HepG2 (cell line): ENCODE results near the gene KCNMB2. TPM values are rescaled to one million over a fixed set of nuclear protein-coding genes. Genes with fewer than 3 reads are reported as not detected.

Experiments
- ATAC-seq: fragments of 200-7000 bp; cut with Tn5 transposase; 3 replicates; pipeline ENCODE4 v1.9.1; 2020; ENCODE audit warnings: mild to moderate bottlenecking, moderate library complexity
- BruUV-seq: library from RNA; stranded (reverse); fragments of 400-500 nt; replicated peaks from 2 replicates; lab custom pipeline; 2021; lab: Mats Ljungman, UMichigan
- CTCF ChIA-PET: fragments of 300-600 bp; formaldehyde crosslinking; extraction: SDS; loops from one replicate; lab custom pipeline; 2021; ENCODE audit warnings: low total read pairs, inconsistent platforms, low intra/inter-chr PET ratio; lab: Yijun Ruan, JAX
- POLR2A ChIA-PET: fragments of 350-600 bp; sonication (Branson Sonifier 250); formaldehyde crosslinking; loops from one replicate; lab custom pipeline; 2020; ENCODE audit warnings: antibody characterized with exemption, inconsistent platforms; lab: Yijun Ruan, JAX
- DNase-seq: peaks from one replicate; pipeline ENCODE4 v3.0.0-alpha.2; 2015; ENCODE audit warnings: low spot score
- FAIRE-seq: peaks from 3 replicates; lab custom pipeline; 2011; peaks lifted over from hg19 to GRCh38; lab: Jason Lieb, UNC
- H2AFZ ChIP-seq: one replicate; pipeline ENCODE4 v1.6.1; 2011; ENCODE audit warnings: low read length, inconsistent platforms
- H3K27ac ChIP-seq: fragments of 300-600 bp; 3 replicates; pipeline ENCODE4 v1.8.0; 2011; ENCODE audit warnings: mixed run types, mild to moderate bottlenecking, mixed read lengths, low read length, inconsistent platforms; ENCODE audit not compliant: insufficient read depth; ENCODE audit errors: extremely low read length
- H3K27me3 ChIP-seq, 2 experiments: fragments of 200-600 bp in 1 of 2; 2 replicates in 1 of 2; 3 replicates in 1 of 2; pipeline versions ENCODE4 v1.6.0 to v1.8.0; 2011; ENCODE audit warnings: low read length in 2 of 2, mild to moderate bottlenecking in 2 of 2, moderate library complexity in 2 of 2, inconsistent platforms in 1 of 2; ENCODE audit not compliant: insufficient read depth in 2 of 2, control insufficient read depth in 1 of 2
- H3K36me3 ChIP-seq, 2 experiments: fragments of 200-600 bp in 1 of 2; replicated peaks in 1 of 2; 2 replicates in 1 of 2; 3 replicates in 1 of 2; pipeline versions ENCODE4 v1.5.1 to v1.8.0; 2011; ENCODE audit warnings: low read length in 2 of 2, inconsistent platforms in 1 of 2; ENCODE audit not compliant: insufficient read depth in 2 of 2, control insufficient read depth in 1 of 2
- H3K4me1 ChIP-seq: 2 replicates; pipeline ENCODE4 v1.5.1; 2012; ENCODE audit warnings: low read length, inconsistent platforms; ENCODE audit not compliant: insufficient read depth
- H3K4me2 ChIP-seq: 2 replicates; pipeline ENCODE4 v1.6.0; 2011; ENCODE audit warnings: low read depth, low read length, inconsistent platforms
- H3K4me3 ChIP-seq, 3 experiments: fragments of 200-600 bp in 1 of 3; sonication (generic), shearing (Covaris generic) in 1 of 3; replicated peaks in 1 of 3; 2 replicates each; pipeline ENCODE4 v1.5.1; 2011 to 2016; ENCODE audit warnings: low read length in 3 of 3, inconsistent platforms in 2 of 3, low read depth in 2 of 3, mild to moderate bottlenecking in 2 of 3, control low read depth in 1 of 3, mixed read lengths in 1 of 3; ENCODE audit not compliant: insufficient read depth in 1 of 3
- H3K79me2 ChIP-seq: one replicate; pipeline ENCODE4 v1.6.1; 2011; ENCODE audit warnings: low read length, inconsistent platforms; ENCODE audit not compliant: insufficient read depth
- H3K9ac ChIP-seq: 2 replicates; pipeline ENCODE4 v1.6.0; 2011; ENCODE audit warnings: mild to moderate bottlenecking, low read depth, low read length, inconsistent platforms; ENCODE audit not compliant: insufficient read depth
- H3K9me3 ChIP-seq: 2 replicates; pipeline ENCODE4 v1.5.1; 2012; ENCODE audit warnings: mild to moderate bottlenecking, low read length
- H4K20me1 ChIP-seq: 2 replicates; pipeline ENCODE4 v1.6.0; 2011; ENCODE audit warnings: inconsistent platforms, mild to moderate bottlenecking, low read length, moderate library complexity; ENCODE audit not compliant: insufficient read depth
- PCBP1 ChIP-seq: fragments of 200-400 bp; formaldehyde crosslinking; IDR thresholded peaks from 2 replicates; pipeline ENCODE4 v1.6.1; 2017; ENCODE audit warnings: mild to moderate bottlenecking, low read depth, low read length, borderline replicate concordance
- RFX1 ChIP-seq: fragments of 450-650 bp; IDR thresholded peaks from 2 replicates; pipeline ENCODE4 v1.6.1; 2017
- U2AF1 ChIP-seq: fragments of 200-400 bp; formaldehyde crosslinking; optimal IDR thresholded peaks from 2 replicates; pipeline ENCODE3; 2017; ENCODE audit warnings: mild to moderate bottlenecking, low read depth, low read length
- ZBTB7A ChIP-seq: sonication (generic); formaldehyde crosslinking; IDR thresholded peaks from 2 replicates; pipeline ENCODE4 v1.8.0; 2022; ENCODE audit warnings: mild to moderate bottlenecking, missing genetic modification reagents
- ZNF577 ChIP-seq: sonication (generic); formaldehyde crosslinking; IDR thresholded peaks from 2 replicates; pipeline ENCODE4 v1.4.0; 2020; ENCODE audit warnings: mild to moderate bottlenecking, low read depth, missing genetic modification reagents, borderline replicate concordance
- WGBS: methylation state at CpG from one replicate; pipeline ENCODE4 v1.1.6; 2017; ENCODE audit warnings: low lambda C conversion rate; 5-methylcytosine and 5-hydroxymethylcytosine counted together
- in situ Hi-C: cut with HindIII; loops from 2 replicates; pipeline ENCODE4 v1.10.0; 2017; ENCODE audit warnings: low pct_unique_long_range_greater_than_20kb; ENCODE audit not compliant: extremely low pct_ligation_motif_present
- intact Hi-C: fragments of 100-400 bp; cut with micrococcal nuclease; formaldehyde crosslinking; loops from one replicate; pipeline ENCODE4 v1.10.0; 2022; ENCODE audit not compliant: unreplicated experiment
- polyA plus RNA-seq, 8 experiments: library from polyadenylated mRNA; depleted of rRNA in 3 of 8; stranded (reverse) in 7 of 8; unstranded in 1 of 8; fragments of >200 nt; fragmentation: Illumina TruSeq in 4 of 8; extraction: Trizol in 4 of 8; gene quantifications; 2 replicates each; pipeline versions ENCODE4 v1.2.1 to v1.2.3, GENCODE V29; 2011 to 2016; ENCODE audit warnings: low read depth in 4 of 8, missing spikeins in 1 of 8, mixed read lengths in 1 of 8; ENCODE audit not compliant: insufficient read depth in 1 of 8
- total RNA-seq, 5 experiments: library from RNA; depleted of rRNA; stranded (reverse); fragments of >200 nt; fragmentation: Illumina TruSeq; extraction: Trizol; gene quantifications; 2 replicates each; pipeline ENCODE4 v1.2.3, GENCODE V29; 2016; ENCODE audit warnings: low read depth in 1 of 5
- TF ChIP-seq, protein P1 (sequence below): sonication (generic); formaldehyde crosslinking; IDR thresholded peaks from 2 replicates; pipeline ENCODE4 v1.4.0; 2020; ENCODE audit warnings: mild to moderate bottlenecking, missing genetic modification reagents, borderline replicate concordance
- TF ChIP-seq, protein P2 (sequence below): sonication (generic); formaldehyde crosslinking; IDR thresholded peaks from 2 replicates; pipeline ENCODE4 v1.5.0; 2020; ENCODE audit warnings: mild to moderate bottlenecking, missing genetic modification reagents

KCNMB2 gene
- total and polyA plus RNA-seq, 2 of the 13 experiments (the other 11 are each of a cell fraction or from before 2014, with no cell fraction given) = not detected

DNA sequence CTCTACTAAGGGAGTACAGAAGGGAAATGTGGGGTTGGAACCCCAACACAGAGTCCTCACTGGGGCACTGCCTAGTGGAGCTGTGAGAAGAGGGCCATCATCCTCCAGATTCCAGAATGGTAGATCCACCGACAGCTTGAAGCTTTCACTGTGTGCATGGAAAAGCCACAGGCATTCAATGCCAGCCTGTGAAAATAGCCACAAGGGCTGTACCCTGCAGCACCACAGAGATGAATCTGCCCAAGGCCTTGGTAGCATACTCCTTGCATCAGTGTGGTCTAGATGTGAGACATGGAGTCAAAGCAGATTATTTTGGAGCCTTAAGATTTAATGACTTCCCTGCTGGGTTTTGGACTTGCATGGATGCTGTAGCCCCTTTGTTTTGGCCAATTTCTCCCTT is 39.3 kb upstream of the KCNMB2 start (continued):
- TF ChIP-seq, protein P1, sequence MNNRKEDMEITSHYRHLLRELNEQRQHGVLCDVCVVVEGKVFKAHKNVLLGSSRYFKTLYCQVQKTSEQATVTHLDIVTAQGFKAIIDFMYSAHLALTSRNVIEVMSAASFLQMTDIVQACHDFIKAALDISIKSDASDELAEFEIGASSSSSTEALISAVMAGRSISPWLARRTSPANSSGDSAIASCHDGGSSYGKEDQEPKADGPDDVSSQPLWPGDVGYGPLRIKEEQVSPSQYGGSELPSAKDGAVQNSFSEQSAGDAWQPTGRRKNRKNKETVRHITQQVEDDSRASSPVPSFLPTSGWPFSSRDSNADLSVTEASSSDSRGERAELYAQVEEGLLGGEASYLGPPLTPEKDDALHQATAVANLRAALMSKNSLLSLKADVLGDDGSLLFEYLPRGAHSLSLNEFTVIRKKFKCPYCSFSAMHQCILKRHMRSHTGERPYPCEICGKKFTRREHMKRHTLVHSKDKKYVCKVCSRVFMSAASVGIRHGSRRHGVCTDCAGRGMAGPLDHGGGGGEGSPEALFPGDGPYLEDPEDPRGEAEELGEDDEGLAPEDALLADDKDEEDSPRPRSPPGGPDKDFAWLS (CRISPR knock-in tag) = no peak
- TF ChIP-seq, protein P2, sequence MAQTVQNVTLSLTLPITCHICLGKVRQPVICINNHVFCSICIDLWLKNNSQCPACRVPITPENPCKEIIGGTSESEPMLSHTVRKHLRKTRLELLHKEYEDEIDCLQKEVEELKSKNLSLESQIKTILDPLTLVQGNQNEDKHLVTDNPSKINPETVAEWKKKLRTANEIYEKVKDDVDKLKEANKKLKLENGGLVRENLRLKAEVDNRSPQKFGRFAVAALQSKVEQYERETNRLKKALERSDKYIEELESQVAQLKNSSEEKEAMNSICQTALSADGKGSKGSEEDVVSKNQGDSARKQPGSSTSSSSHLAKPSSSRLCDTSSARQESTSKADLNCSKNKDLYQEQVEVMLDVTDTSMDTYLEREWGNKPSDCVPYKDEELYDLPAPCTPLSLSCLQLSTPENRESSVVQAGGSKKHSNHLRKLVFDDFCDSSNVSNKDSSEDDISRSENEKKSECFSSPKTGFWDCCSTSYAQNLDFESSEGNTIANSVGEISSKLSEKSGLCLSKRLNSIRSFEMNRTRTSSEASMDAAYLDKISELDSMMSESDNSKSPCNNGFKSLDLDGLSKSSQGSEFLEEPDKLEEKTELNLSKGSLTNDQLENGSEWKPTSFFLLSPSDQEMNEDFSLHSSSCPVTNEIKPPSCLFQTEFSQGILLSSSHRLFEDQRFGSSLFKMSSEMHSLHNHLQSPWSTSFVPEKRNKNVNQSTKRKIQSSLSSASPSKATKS (CRISPR knock-in tag) = no peak

DNA sequence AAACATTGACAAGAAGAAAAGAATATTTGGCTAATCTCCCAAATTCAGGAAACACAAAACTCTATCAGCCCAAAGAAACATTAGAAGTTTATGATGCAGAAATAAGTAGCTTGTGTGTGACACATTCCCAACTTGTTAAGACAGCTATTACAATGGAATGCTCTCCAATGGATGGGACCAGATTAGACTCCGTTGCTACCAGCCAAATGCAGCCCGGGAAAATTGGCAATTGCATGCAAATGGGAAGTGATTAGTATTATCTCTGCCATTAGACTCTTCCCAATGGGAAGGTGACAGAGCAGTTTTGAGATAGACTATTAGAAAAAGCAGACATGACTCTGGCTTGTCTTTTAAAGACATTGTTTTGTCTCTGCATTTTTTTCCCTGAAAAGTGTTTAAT is 37.4 kb upstream of the KCNMB2 start:
- Histone ChIP-seq H3K9me3 (peaks cover 4% of the 10 kb centered on the region; the same call in 1 of the 2 replicates), H4K20me1 (no peaks in the 10 kb centered on the region), H3K79me2 (no peaks in the 10 kb centered on the region), H2AFZ (no peak overlapping the region)
- FAIRE-seq (no peak), ATAC-seq (no peak)
- intact Hi-C loops = no loop called here
- CTCF ChIA-PET = no interaction called here
- 0% methylated on average over 2 of the region's 2 CpGs for WGBS
- TF ChIP-seq ZBTB7A = no peak
- TF ChIP-seq U2AF1 = no peak
- no peak for TF ChIP-seq PCBP1
- TF ChIP-seq RFX1 = no peak
- no peak for TF ChIP-seq ZNF577 (CRISPR knock-in tag)
- TF ChIP-seq, all 625 proteins: peak for 0
- in situ Hi-C loops = no loop called here
- DNase-seq = no peak
- POLR2A ChIA-PET = no interaction called here
- no peaks in the 10 kb centered on the region for H3K4me1 ChIP-seq
- H3K27me3 ChIP-seq = no peaks in the 10 kb centered on the region
- no peak overlapping the region for H3K4me2 ChIP-seq
- BruUV-seq = no TSS peak
- H3K27ac ChIP-seq = no peak overlapping the region
- no peak overlapping the region for H3K4me3 ChIP-seq
- H3K36me3 ChIP-seq = no peaks in the 10 kb centered on the region
- H3K9ac ChIP-seq = no peak overlapping the region
